BE2C (cell line): ENCODE data around the gene TYMP.

Source experiments
- DNase-seq: peaks from one replicate; pipeline ENCODE4 v3.0.0-alpha.2; 2020
- H3K27me3 ChIP-seq: fragments of 250-450 bp; sonication (Bioruptor Pico); 2 replicates; pipeline ENCODE4 v1.5.1; 2020; ENCODE audit warnings: mild to moderate bottlenecking
- H3K36me3 ChIP-seq: fragments of 250-450 bp; sonication (Bioruptor Pico); 2 replicates; pipeline ENCODE4 v1.5.1; 2020; ENCODE audit warnings: mild to moderate bottlenecking
- H3K4me1 ChIP-seq: fragments of 250-450 bp; sonication (Bioruptor Pico); 2 replicates; pipeline ENCODE4 v1.5.1; 2020
- H3K4me3 ChIP-seq: 2 replicates; pipeline ENCODE4 v1.5.1; 2011; ENCODE audit warnings: low read depth, low read length
- H3K9me3 ChIP-seq: fragments of 250-450 bp; sonication (Bioruptor Pico); 2 replicates; pipeline ENCODE4 v1.5.1; 2020
- CTCF ChIP-seq: IDR thresholded peaks from 2 replicates; pipeline ENCODE4 v1.5.1; 2012; ENCODE audit warnings: mild to moderate bottlenecking, low read depth, low read length

Gene TYMP

GRCh38 chr22:50490531-50491308 is 39.1 kb downstream of the TYMP start:
- Histone ChIP-seq H3K36me3 (no peaks in the 10 kb centered on the region), H3K27me3 (no peaks in the 10 kb centered on the region), H3K4me1 (no peaks in the 10 kb centered on the region; the same call in 1 of the 2 replicates), H3K4me3 (no peak overlapping the region), H3K9me3 (no peaks in the 10 kb centered on the region)
- TF ChIP-seq CTCF = no peak
- DNase-seq = peak; percentile 42

GRCh38 chr22:50489363-50490243 is 40.2 kb downstream of the TYMP start:
- H3K4me3 ChIP-seq = no peak overlapping the region
- H3K27me3 ChIP-seq = no peaks in the 10 kb centered on the region
- TF ChIP-seq CTCF = no peak
- H3K4me1 ChIP-seq = peaks cover 4% of the 10 kb centered on the region
- H3K9me3 ChIP-seq = no peaks in the 10 kb centered on the region
- H3K36me3 ChIP-seq = no peaks in the 10 kb centered on the region
- DNase-seq = peak; percentile 20

DNA sequence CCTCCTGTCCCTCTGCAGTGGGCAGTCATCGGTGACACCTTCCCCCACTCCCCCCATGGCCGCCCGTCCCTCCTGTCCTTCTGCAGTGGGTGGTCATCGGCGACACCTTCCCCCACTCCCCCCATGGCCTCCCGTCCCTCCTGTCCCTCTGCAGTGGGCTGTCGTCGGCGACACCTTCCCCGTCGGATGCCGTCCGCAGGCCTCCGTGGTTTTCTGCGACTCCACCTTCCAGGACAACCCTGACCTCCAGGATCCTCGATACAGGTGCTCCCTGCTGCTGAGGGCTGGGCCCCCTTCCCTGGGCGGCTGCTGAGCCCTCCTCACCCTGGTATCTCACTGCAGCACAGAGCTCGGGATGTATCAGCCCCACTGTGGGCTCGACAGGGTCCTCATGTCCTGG is 40.9 kb downstream of the TYMP start:
- DNase-seq = no peak
- no peak for TF ChIP-seq CTCF
- no peaks in the 10 kb centered on the region for H3K27me3 ChIP-seq
- H3K9me3 ChIP-seq = no peaks in the 10 kb centered on the region
- no peak overlapping the region for H3K4me3 ChIP-seq
- H3K4me1 ChIP-seq = peaks cover 4% of the 10 kb centered on the region
- H3K36me3 ChIP-seq = no peaks in the 10 kb centered on the region

GRCh38 chr22:50488006-50488677 is 41.7 kb downstream of the TYMP start:
- DNase-seq = no peak
- H3K4me1 ChIP-seq = peaks cover 4% of the 10 kb centered on the region

GRCh38 chr22:50487290-50488005 is 42.4 kb downstream of the TYMP start:
- H3K4me1 ChIP-seq = peaks cover 4% of the 10 kb centered on the region
- peak; percentile 6 for DNase-seq
- no peaks in the 10 kb centered on the region for H3K9me3 ChIP-seq
- no peak for TF ChIP-seq CTCF
- no peak overlapping the region for H3K4me3 ChIP-seq
- H3K36me3 ChIP-seq = no peaks in the 10 kb centered on the region
- no peaks in the 10 kb centered on the region for H3K27me3 ChIP-seq

More at GRCh38 chr22:50488006-50488677, 41.7 kb downstream of the TYMP start:
- H3K27me3 ChIP-seq = no peaks in the 10 kb centered on the region
- no peak overlapping the region for H3K4me3 ChIP-seq
- no peaks in the 10 kb centered on the region for H3K36me3 ChIP-seq
- H3K9me3 ChIP-seq = no peaks in the 10 kb centered on the region
- TF ChIP-seq CTCF = no peak
